H1 (cell line): ENCODE results near the gene DCK. TPM values are rescaled to one million over a fixed set of nuclear protein-coding genes. Genes with fewer than 3 reads are reported as not detected.
"Not testable (repeated sequence)": the region's sequence is repeated elsewhere in the genome, so short reads cannot be mapped to it uniquely, and the experiment has no call there.

ENCODE experiments used
- CTCF ChIA-PET: fragments of 300-600 bp; sonication (Branson Sonifier 250); formaldehyde crosslinking; loops from one replicate; lab custom pipeline; 2021; ENCODE audit not compliant: partially characterized antibody; lab: Charles Lee
- POLR2A ChIA-PET: fragments of 300-600 bp; sonication (Branson Sonifier 250); formaldehyde crosslinking; loops from one replicate; lab custom pipeline; 2021; ENCODE audit warnings: inconsistent platforms; ENCODE audit not compliant: partially characterized antibody; lab: Charles Lee
- DNase-seq, 2 experiments: peaks; one replicate each; pipeline versions ENCODE4 v3.0.0 to v3.0.0-alpha.2; 2010 to 2022; ENCODE audit warnings: low spot score in 2 of 2, low read depth in 1 of 2, mixed read lengths in 1 of 2
- FAIRE-seq: peaks from 2 replicates; lab custom pipeline; 2011; peaks lifted over from hg19 to GRCh38; lab: Jason Lieb, UNC
- H2AFZ ChIP-seq: 2 replicates; pipeline ENCODE4 v1.8.1; 2012; ENCODE audit warnings: low read length, inconsistent platforms
- H2AK5ac ChIP-seq: 2 replicates; pipeline ENCODE4 v1.6.1; 2013; ENCODE audit warnings: low read depth, low read length
- H2BK120ac ChIP-seq: replicated peaks from 2 replicates; pipeline ENCODE3; 2013; ENCODE audit warnings: low read depth, low read length, inconsistent platforms
- H2BK12ac ChIP-seq: 2 replicates; pipeline ENCODE4 v1.6.1; 2013; ENCODE audit warnings: low read depth, low read length
- H2BK15ac ChIP-seq: 2 replicates; pipeline ENCODE4 v1.6.1; 2013; ENCODE audit warnings: low read length
- H2BK20ac ChIP-seq: 2 replicates; pipeline ENCODE4 v1.6.1; 2013; ENCODE audit warnings: low read length
- H2BK5ac ChIP-seq: 2 replicates; pipeline ENCODE4 v1.6.1; 2013; ENCODE audit warnings: low read depth, low read length
- H3K14ac ChIP-seq: 2 replicates; pipeline ENCODE4 v1.6.1; 2013; ENCODE audit warnings: inconsistent platforms; ENCODE audit not compliant: insufficient read length
- H3K18ac ChIP-seq: 2 replicates; pipeline ENCODE4 v1.6.1; 2013; ENCODE audit warnings: low read length; ENCODE audit errors: extremely low read depth
- H3K23ac ChIP-seq: 2 replicates; pipeline ENCODE4 v1.6.1; 2013; ENCODE audit warnings: inconsistent platforms; ENCODE audit not compliant: insufficient read length
- H3K23me2 ChIP-seq: 2 replicates; pipeline ENCODE4 v1.6.1; 2013; ENCODE audit warnings: low read depth, low read length
- H3K27ac ChIP-seq: 2 replicates; pipeline ENCODE4 v1.6.1; 2011; ENCODE audit warnings: low read depth, low read length, inconsistent platforms
- H3K27me3 ChIP-seq, 4 experiments: replicated peaks in 1 of 4; 1 replicate in 1 of 4; 2 replicates in 3 of 4; pipeline versions ENCODE4 v1.6.1 to v1.8.1; 2011 to 2013; ENCODE audit warnings: low read length in 3 of 4, mild to moderate bottlenecking in 3 of 4, inconsistent platforms in 2 of 4, mixed read lengths in 2 of 4, moderate library complexity in 1 of 4; ENCODE audit not compliant: control insufficient read depth in 3 of 4, insufficient read depth in 3 of 4; ENCODE audit errors: extremely low read depth in 1 of 4
- H3K36me3 ChIP-seq, 4 experiments: 2 replicates each; pipeline versions ENCODE4 v1.6.1 to v1.8.1; 2011 to 2013; ENCODE audit warnings: mild to moderate bottlenecking in 4 of 4, low read length in 3 of 4, moderate library complexity in 2 of 4, control low read depth in 1 of 4, inconsistent platforms in 1 of 4; ENCODE audit not compliant: insufficient read depth in 4 of 4, control insufficient read depth in 2 of 4
- H3K4ac ChIP-seq: replicated peaks from 2 replicates; pipeline ENCODE3; 2013; ENCODE audit warnings: low read length, low read depth, mixed read lengths, inconsistent platforms; ENCODE audit not compliant: insufficient read length
- H3K4me1 ChIP-seq, 4 experiments: replicated peaks in 1 of 4; 1 replicate in 1 of 4; 2 replicates in 3 of 4; pipeline versions ENCODE4 v1.6.1 to v1.8.1; 2011 to 2013; ENCODE audit warnings: low read length in 3 of 4, inconsistent platforms in 2 of 4, mixed read lengths in 1 of 4; ENCODE audit not compliant: insufficient read depth in 4 of 4, control insufficient read depth in 3 of 4
- H3K4me2 ChIP-seq, 2 experiments: 2 replicates each; pipeline versions ENCODE4 v1.6.1 to v1.8.1; 2011 to 2013; ENCODE audit warnings: low read depth in 2 of 2, low read length in 2 of 2, control low read depth in 1 of 2, inconsistent platforms in 1 of 2, mild to moderate bottlenecking in 1 of 2; ENCODE audit not compliant: insufficient read depth in 1 of 2
- H3K4me3 ChIP-seq, 4 experiments: fragments of 200-600, 300-600 bp in 1 of 4; sonication (generic), shearing (Covaris generic), sonication (Bioruptor Twin) in 1 of 4; 2 replicates each; pipeline versions ENCODE4 v1.5.1 to v1.8.1; 2011 to 2016; ENCODE audit warnings: low read length in 4 of 4, low read depth in 3 of 4, control low read depth in 2 of 4, inconsistent platforms in 2 of 4, mild to moderate bottlenecking in 2 of 4, mixed read lengths in 1 of 4, moderate library complexity in 1 of 4; ENCODE audit not compliant: insufficient read depth in 2 of 4; ENCODE audit errors: extremely low read depth in 1 of 4
- H3K56ac ChIP-seq: replicated peaks from 2 replicates; pipeline ENCODE3; 2013; ENCODE audit warnings: low read depth, mild to moderate bottlenecking, mixed read lengths, low read length, inconsistent platforms; ENCODE audit not compliant: insufficient read length
- H3K79me1 ChIP-seq: 2 replicates; pipeline ENCODE4 v1.6.1; 2013; ENCODE audit warnings: low read depth, low read length, control low read depth
- H3K79me2 ChIP-seq, 2 experiments: 2 replicates each; pipeline versions ENCODE4 v1.6.1 to v1.8.1; 2012 to 2013; ENCODE audit warnings: low read length in 2 of 2, mild to moderate bottlenecking in 2 of 2, inconsistent platforms in 1 of 2; ENCODE audit not compliant: insufficient read depth in 2 of 2, control insufficient read depth in 1 of 2
- H3K9ac ChIP-seq, 4 experiments: replicated peaks in 1 of 4; 1 replicate in 1 of 4; 2 replicates in 3 of 4; pipeline versions ENCODE4 v1.6.1 to v1.8.1; 2011 to 2013; ENCODE audit warnings: low read depth in 3 of 4, low read length in 3 of 4, control low read depth in 2 of 4, mild to moderate bottlenecking in 2 of 4, moderate library complexity in 2 of 4, inconsistent platforms in 1 of 4; ENCODE audit errors: extremely low read depth in 1 of 4
- H3K9me3 ChIP-seq, 2 experiments: 2 replicates each; pipeline versions ENCODE4 v1.6.1 to v1.8.1; 2012 to 2013; ENCODE audit warnings: mild to moderate bottlenecking in 2 of 2, moderate library complexity in 2 of 2, control low read depth in 1 of 2, inconsistent platforms in 1 of 2, low read depth in 1 of 2, low read length in 1 of 2, mixed read lengths in 1 of 2; ENCODE audit not compliant: insufficient read depth in 2 of 2
- H4K20me1 ChIP-seq, 2 experiments: replicated peaks in 1 of 2; 2 replicates each; pipeline versions ENCODE3 to v1.8.1; 2011 to 2013; ENCODE audit warnings: inconsistent platforms in 2 of 2, low read length in 2 of 2, mild to moderate bottlenecking in 1 of 2; ENCODE audit not compliant: insufficient read depth in 2 of 2, control insufficient read depth in 1 of 2
- H4K5ac ChIP-seq: 2 replicates; pipeline ENCODE4 v1.6.1; 2013; ENCODE audit warnings: low read length, low read depth, mixed read lengths, inconsistent platforms; ENCODE audit not compliant: insufficient read length
- H4K8ac ChIP-seq: 2 replicates; pipeline ENCODE4 v1.8.0; 2013; ENCODE audit warnings: mild to moderate bottlenecking, moderate library complexity, low read length, inconsistent platforms; ENCODE audit not compliant: insufficient read depth; ENCODE audit errors: extremely low read depth
- H4K91ac ChIP-seq: replicated peaks from 2 replicates; pipeline ENCODE3; 2013; ENCODE audit warnings: low read length, mixed read lengths, inconsistent platforms; ENCODE audit not compliant: insufficient read length
- YY1 ChIP-seq: IDR thresholded peaks from 2 replicates; pipeline ENCODE4 v1.6.1; 2011; ENCODE audit warnings: low read depth, mild to moderate bottlenecking, low read length
- WGBS, 2 experiments: shearing (Covaris generic) in 1 of 2; methylation state at CpG; one replicate each; pipeline versions ENCODE4 v1.1.6 to v1.1.7; 2013 to 2015; ENCODE audit warnings: low lambda C conversion rate in 2 of 2, mixed read lengths in 2 of 2, inconsistent platforms in 1 of 2, low coverage in 1 of 2, missing lambda C conversion rate in 1 of 2; ENCODE audit not compliant: insufficient replicate concordance in 2 of 2, insufficient coverage in 1 of 2, insufficient read length in 1 of 2; ENCODE audit errors: extremely low coverage in 1 of 2, missing lambda C conversion rate in 1 of 2; 5-methylcytosine and 5-hydroxymethylcytosine counted together
- polyA plus RNA-seq, 7 experiments: library from polyadenylated mRNA; depleted of rRNA in 3 of 7; stranded (reverse) in 5 of 7; unstranded in 2 of 7; fragments of >200 nt in 5 of 7; fragments of 200-250 nt in 2 of 7; gene quantifications; 1 replicate in 5 of 7; 2 replicates in 1 of 7; 4 replicates in 1 of 7; pipeline versions ENCODE4 v1.2.1 to v1.2.3, GENCODE V29; 2011 to 2013; ENCODE audit warnings: missing spikeins in 2 of 7, mixed read lengths in 2 of 7
- total RNA-seq: library from RNA; stranded (reverse); fragmentation: NEBNext Ultra II Directional; extraction: Animal tissue kit (Norgen Biotek cat#: 25700); gene quantifications from 2 replicates; pipeline ENCODE4 v1.2.1, GENCODE V29; 2021

DCK gene
- total and polyA plus RNA-seq, 2 of the 8 experiments (the other 6 are each of a cell fraction or from before 2014, with no cell fraction given), result 4.8 to 18.1 TPM

- H2BK12ac ChIP-seq, H2BK5ac ChIP-seq, H3K36me3 ChIP-seq, H4K8ac ChIP-seq, H2AFZ ChIP-seq, H2AK5ac ChIP-seq, H3K23ac ChIP-seq, H2BK120ac ChIP-seq, H4K20me1 ChIP-seq, H3K27me3 ChIP-seq, H3K27ac ChIP-seq, H3K79me2 ChIP-seq, H2BK20ac ChIP-seq, H3K79me1 ChIP-seq, H3K56ac ChIP-seq, CTCF ChIA-PET, H3K4ac ChIP-seq, H3K18ac ChIP-seq, H3K4me1 ChIP-seq, H2BK15ac ChIP-seq, H3K9ac ChIP-seq, H3K9me3 ChIP-seq, H3K14ac ChIP-seq, H3K23me2 ChIP-seq, FAIRE-seq, H4K91ac ChIP-seq, H4K5ac ChIP-seq: not testable (repeated sequence)
- Histone ChIP-seq H3K4me2 (peak overlapping the region in 1 of 2 experiments; percentile 34; a peak in 1 of 4 replicates), H3K4me3 (peak overlapping the region in 2 of 4 experiments; percentile 39 to 51; a peak in 3 of 8 replicates)
- WGBS, 2 experiments, result 85% methylated on average over 5 of the region's 16 CpGs; no CpG with 5 or more reads in 1 of the 2 experiments
- TF ChIP-seq YY1, result 0 out of 2 replicates have a peak, but pooled peaks have one; percentile 15
- DNase-seq, result peak in 1 of 2 experiments; percentile 60
- POLR2A ChIA-PET, result interaction anchor here (0.8 kb wide), 1 partner anchor 9 kb away, joined by 3 read pairs; no protein-coding TSS in a partner anchor
Measured at GRCh38 chr4:71059573-71059972, 66.1 kb downstream of the DCK start.
